DMS53 treated with DMSO at 0.1 percent for 48 hours (cell line): ENCODE measurements around the gene KCNN3.

Experiments
- DNase-seq: peaks from one replicate; lab custom pipeline; 2025; ENCODE audit not compliant: unreplicated experiment; lab: John Stamatoyannopoulos, UW

The KCNN3 gene

DNA sequence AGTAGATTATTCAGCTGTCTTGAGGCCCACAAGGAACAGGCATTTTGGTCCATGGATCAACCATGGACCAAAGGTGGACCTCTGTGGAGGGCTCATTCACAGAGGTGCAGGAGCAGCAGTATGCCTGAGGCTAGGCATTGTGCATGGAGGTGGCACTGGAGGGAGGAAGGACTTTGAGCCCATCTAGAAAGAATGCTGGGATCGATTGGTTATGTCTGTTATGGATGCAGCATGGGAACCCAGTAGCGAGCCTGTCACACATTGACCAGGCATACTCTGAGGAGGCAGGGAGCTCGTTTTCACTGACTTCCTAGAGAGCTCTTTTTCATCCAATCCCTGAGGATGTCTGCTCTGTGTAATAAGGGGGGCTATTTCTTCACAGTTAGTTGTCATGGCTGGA lies 75.5 kb downstream of the KCNN3 start:
- no peak for DNase-seq

DNA sequence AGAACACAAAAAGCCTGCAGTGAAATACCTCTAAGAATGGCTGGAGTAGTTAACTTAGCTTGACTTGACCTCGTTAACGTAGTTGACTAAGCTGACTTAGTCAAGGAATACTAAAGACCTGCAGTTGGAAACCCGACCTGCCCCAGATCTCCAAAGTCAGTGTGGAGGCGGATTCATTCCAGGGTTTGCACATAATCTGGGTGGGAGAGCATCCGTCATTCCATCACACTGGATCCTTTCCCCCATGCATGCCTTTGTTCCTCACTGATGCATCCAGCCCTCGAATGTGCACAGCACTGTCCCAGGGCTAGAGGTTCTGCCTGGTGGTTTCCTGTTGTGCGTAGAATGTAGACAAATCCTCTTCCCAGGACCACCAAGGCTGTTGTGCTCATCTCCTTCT lies 76.4 kb downstream of the KCNN3 start:
- no peak for DNase-seq

DNA sequence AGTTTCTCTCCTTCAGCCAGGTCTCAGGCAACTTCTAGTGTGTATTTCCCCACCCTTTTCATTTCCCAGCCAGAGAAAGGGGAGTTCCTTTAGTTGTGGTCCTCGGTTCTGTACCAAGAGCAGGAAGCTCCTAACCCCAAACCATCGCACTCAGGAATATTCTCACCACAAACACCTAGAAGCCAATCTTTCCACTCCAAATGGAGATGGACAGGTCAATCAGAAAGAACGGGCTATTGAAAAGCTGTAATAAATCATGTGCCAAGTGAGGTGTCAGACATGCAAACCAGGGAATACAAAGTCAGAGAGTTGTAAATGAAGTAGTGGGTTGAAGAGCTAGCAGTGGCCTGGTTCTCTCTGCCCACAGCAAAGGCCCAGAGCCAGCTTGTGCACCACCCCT lies 77.2 kb downstream of the KCNN3 start:
- DNase-seq: no peak

DNA sequence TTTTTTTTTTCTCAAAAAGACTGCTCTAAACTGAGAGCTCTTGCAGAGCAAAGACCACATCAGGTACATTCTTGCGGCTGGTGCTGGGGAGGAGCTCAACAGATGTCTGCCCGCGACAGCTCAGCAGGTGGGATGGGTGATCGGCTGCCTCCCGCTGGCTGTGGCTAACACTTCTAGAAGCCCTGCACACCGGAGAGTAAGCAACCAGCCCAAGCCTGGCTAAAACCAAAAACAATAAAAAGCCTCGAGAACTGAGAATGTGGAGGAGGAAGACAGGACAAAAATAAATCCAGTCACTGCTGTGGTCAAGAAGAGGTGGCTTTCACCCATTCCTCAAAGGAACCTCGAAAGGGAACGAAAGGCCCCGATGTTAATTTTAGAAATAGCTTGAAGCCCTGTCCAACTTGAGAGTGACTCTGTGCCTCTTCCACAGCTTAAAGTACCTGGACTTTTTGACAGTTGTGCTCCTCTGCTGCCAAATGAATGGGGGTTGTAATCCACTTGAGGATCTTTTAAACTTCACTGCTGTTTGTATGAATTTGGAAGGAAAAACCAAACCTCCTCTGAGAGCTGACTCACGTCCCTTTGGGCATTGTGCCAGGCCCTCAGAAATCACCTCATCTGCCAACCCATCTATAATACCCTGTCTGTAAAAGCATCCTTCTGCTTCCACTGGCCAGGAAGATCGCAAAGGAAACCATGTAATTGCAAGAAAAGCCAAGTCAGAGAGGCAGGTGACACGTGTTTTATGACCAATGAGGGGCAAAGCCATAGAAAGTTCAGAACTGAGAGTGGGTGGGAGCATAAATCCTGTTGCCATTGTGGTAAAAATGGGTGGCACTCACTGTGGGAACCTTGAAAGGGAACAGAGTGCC lies 78.6 kb downstream of the KCNN3 start:
- no peak for DNase-seq

DNA sequence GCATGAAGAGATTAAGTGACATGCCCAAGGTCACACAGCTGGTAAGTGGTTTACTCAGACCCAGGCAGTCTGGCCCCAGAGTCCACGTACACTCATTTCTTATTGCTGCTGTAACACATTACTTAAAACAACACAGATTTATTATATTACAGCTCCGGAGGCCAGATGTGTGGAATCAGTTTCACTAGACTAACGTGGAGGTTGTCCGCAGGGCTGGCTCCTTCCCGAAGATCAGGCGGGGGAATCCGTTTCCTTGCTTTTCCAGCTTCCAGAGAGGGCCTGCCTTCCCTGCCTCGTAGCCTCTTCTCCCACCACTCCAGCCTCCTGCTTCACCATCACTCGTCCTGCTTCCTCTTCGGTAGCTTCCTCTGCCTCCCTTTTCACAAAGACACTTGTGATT lies 81.2 kb downstream of the KCNN3 start:
- no peak for DNase-seq

DNA sequence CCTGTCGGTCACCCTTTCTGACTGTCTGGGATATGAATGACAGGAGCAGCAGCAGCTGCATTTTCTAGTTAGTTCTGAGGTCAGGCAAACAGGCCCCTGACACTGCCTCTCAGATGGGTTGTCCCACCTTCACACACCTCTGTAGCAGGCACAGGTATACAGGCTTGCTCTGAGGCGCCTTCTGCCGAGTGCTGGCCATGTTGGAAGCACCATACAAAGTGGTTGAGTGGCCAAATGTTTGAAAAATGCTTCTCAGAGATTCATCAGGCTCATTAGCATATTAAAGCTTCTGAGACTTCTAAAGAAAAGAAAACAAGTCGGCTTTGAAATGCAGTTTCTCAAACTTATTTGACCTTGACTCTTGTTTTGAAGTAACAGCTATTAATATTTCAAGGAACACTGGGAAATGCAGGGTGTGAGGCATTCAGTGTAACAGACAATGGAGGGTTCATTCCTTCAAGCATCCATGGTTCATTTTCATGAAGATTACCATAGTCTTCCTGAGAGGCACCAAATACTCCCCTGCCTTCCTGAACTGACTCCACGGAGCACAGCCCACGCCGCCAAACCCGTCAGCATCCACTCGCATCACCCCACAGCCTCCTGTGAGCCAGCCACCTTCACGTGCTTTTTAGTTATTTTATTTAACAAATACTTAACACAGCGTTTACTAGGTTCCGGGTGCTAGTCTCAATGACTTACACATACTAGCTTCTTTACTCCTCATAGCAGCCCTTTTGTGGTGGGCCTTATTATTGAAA lies 81.8 kb downstream of the KCNN3 start:
- DNase-seq: no peak

DNA sequence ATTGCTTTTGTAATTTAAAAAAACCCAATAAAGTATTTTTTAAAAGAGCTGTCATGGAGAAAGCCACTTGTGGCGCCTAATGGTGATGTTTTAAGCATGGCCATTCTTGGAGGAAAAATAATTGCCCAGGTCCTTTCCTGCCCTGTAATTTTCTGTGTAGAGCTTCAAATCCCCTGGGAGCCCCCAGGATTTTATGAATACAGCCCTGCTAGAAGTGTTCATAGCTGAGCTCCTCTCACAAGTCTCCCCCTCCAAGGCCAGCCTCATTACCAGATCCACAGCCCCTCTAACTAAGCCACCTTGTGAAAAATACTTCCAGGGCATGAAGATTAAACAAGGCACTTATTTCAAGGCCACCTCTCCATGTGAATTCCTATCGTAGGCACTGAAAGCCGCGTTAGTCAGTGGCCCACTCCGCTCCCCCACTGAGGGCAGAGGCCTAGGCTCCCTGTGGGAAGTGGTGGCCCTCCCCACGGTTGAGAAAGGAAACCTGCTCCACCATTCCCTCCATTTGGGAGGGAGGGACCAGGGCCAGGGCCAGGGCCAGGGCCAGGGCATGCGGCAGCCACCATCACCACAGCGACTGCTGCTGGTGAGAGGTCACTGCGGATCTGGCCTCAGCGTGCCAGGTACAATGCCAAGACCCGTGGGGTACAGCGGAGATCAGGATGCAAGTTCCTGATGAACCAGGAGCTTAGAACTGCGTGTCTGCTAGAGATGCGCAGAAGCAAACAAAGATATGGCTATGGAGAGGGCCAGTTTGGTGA lies 83.1 kb downstream of the KCNN3 start:
- DNase-seq: no peak

DNA sequence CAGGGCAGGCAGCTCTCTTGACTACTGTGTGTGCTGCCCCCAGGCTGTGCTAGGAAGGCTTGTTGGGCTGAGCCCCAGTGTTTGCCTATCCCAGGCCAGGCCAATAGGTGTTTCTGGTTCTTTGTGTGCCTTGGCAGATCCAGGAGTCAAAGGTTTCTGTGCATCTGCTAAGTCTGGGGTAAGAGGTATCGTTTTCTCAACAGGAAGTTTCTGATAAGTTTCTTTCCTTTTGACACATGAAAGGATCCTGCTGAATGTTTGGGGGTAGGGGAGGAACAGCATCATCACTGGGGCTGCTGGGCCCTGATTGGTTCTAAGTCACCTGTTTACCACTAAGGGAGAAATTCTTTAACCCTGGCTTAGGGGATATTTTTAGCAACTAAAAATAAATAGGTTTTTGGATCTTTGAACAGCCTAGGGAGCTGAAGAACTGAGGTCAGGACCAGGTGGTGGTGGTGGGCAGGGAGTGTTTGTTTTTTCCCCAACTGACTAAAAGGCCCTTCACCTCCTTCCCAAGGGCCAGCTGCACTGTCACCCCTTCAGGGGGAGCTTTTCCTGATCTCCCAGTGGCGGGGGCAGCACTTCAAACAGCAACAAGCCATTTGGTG lies 85.1 kb downstream of the KCNN3 start:
- DNase-seq: no peak

DNA sequence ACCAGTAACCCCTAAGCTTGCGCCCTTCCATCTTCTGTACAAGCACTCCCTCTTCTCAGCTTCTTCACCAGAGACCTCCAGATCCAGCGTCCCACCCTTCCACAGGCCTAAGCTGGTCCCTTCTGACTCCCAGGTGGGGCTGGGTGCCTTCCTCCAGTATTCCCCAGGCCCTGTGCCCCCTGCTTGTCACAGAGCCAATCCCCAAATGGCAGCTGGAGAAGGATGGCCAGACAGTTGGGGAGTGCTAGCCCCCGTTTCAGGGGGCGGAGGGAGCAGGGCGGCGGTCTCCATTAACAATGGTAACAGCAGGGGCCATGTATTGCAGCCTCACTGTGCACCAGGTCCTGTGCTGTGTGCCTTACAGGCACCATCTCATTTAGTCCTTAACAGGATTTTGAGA lies 85.7 kb downstream of the KCNN3 start:
- no peak for DNase-seq

DNA sequence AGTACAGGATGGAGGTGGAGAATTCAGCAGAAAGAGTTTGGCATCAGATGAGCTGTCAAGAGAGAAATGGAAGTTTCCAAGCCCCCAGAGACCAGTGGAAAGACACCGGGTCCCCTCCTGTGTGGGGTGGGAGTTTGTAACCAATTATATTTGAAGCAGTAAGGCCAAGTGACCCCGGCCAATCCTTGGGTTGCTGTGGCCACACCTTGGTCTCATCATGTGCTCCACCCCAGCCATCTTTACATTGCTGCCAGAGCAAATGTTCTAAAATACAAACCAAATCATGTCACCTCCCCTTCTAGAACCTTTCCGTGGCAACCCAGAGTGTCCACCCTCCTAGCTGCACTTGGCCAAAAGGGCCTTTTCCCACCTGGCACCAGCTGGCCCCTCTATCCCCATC lies 86.1 kb downstream of the KCNN3 start:
- no peak for DNase-seq

DNA sequence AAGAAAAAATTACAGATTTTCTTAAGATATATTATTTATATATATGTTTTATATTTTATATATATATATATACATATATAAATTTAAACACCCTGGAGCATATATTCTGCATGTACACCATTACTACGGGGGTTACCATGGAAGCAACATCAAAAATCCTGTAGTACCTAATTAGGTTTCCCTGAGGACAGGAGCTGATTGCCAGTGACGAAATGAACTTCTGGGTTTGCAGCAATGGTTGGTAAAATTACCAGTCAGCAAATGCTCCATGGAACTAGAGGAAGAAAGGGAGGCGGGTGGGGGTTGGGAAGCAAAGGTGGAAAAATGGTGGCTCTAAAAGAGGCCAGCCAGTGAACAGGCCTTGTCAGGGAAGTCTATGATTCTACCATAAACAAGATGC lies 89.5 kb downstream of the KCNN3 start:
- no peak for DNase-seq

DNA sequence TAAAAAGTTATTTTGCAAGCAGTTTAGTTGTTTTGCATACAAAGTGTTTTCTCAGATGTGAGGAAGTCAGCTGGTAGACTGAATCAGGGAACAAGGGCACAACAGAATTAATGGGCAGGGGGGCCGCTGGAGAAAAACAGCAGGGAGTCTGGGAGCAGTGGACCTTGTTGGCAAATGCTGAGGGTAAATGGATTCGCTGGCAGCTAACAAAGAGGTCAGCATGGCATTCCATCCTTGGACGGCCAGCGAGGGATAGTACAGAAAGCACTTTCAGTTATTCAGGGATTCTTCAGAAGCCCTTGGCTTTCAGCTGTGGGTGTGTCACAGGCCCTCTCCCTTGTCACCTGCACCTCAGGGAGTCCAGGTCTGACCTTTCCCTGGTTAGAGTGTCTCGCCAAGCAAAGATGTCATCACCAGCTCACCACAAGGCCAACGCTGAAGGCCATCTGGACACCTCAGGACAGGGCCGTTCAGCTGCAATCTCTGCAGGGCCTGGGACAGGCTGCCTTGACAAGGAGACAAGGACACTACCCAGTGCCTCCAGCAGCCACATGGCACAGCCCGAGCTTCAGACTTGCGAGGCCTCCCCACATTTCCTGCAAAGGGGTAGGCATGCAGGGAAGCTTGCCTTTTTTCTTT lies 90.4 kb downstream of the KCNN3 start:
- no peak for DNase-seq

DNA sequence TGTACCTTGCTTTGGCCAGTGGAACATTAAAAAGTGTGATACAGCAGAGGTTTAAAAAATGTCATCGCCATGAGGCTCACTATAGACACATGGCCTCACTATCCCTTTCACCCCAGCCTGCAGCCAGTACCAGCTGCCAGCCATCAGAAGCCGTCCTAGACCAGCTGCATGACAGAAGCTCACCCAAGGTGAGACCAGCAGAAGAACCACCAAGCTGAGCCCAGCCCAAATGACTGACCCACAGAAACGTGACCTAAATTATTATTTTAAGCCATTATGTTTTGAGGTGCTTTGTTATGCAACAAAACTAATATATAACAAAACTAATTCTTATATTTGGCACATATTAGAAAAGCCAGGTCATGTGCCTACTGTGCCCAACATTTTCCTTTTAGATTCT lies 91.1 kb downstream of the KCNN3 start:
- DNase-seq: no peak

DNA sequence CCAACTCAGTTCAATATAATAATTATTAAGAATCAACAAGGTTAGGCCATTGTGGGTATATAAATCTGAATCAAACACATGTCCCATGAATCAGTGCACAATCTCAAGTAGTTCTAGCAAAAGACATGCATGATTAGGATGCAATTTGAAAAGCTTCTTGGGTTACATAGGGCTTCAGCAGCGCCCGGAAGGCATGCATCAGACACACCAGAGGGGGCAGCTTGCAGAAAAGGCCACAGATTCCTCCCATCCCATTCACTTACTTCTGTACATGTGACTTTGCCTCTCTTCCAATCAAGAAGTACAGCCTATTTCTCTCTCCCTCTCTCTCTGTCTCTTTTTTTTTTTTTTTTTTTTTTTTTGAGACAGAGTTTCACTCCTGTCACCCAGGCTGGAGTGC lies 91.8 kb downstream of the KCNN3 start:
- no peak for DNase-seq

DNA sequence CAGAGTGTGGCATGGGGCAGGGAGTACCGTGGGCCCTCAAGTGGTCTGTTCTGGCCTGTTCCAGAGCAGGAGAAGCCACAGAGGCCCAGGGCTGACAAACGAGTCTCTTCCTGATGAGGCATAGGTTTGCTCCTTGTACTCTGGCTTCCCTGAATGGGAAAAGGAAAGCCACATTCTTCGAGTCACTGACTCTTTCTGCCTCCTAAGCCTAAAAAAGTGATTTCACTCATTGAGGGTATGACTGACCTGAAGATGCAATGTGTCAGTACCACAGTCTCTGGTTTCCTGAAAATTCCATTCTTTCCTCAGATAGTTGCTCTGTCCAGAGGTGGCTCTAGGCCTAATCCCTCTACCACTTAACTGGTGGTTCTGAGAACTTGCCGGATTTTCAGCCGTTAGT lies 92.3 kb downstream of the KCNN3 start:
- no peak for DNase-seq

DNA sequence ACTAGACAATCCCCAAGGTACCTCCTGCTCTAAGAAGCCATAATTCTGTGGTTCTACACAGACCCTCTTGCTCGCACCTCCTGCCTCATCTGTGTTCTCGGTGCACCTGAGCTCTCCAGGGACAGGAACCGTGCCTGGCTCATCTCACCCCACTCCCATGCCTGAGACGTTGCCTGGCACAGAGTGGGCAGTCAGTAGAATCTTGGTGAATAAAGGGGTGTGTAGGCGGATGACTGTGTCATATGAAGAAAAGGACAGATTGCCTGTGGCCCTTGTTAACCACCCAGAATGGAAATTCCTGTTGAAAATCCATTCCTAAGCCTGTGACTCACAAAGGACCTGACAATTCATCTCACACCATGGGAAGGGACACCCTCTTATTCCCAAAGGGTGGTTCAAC lies 92.9 kb downstream of the KCNN3 start:
- DNase-seq: no peak

DNA sequence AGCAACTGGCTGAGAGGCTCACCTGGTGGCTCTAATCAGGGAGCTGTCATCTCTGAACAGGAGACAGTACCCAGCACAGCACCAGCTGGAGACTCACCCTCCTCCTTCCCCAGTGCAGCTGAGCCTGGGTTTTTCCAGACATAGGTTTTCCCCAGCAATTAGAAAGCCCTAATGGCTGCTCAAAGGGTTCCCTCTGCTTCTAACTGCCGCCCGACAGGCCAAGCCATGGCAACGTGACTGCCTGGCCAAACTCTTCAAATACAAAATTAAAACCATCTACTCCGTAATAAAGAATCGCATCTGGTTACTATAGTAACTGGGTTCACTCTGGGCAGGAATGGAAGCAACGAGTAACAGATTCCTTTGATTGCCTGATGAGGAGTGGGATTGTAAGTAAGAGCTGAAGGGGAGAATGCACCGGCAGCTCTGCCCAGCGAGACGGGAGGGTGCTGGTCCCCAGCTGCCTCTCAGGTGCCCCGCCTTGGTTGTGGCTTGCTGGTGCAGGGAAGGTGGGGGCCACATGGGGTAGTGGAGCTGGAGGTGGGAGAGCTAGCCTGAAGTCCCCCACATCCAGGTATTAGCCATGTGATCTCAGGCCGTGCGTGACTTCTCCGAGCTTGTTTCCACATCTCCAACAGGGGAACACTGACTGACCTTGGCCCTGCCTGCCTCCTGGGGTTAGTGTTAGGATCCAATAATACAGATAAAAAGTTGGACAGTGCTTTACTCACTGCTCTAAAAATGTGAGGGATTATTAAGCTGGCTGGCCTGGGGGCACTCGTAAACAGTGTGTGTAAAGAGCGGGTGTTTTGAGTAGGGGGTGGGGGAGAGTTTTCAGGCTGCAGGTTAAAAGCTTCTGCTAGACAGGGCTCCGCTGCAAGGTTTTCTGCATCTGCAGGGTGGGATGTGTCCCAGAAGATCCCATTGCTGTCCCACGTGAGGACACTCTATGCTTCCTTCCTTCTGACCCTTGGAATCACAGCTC lies 94.2 kb downstream of the KCNN3 start:
- no peak for DNase-seq

DNA sequence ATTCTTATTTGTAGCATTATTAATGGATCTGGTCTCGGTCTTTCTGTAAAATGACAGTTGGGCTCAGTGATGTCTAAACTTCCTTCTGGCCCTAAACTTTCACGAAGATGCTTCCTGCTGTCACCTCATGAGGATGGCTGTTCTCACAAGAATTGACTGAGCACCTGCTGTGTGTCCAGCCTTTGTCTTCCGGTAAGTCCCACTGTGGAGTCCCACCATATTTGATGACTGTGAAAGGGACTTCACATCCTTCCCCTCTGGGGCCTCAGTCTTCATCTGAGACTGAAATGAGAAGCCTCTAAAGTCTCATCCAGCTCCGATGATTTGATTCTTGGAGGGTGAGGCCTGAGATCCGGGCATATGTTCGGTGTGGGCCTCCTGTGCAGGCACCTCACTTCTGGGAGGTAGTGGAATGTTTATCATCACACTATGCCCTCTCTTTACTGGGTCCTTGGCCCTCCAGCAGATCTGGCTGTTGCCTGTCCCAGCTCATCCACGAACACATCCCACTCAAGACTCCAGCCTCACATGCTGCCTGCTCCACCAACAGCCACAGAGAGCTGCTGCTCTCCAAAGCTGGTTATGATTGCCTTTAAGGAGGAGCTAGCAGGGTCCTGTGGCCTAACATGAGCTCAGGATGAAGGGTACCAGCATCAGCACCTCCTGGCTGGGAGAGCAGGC lies 95.8 kb downstream of the KCNN3 start:
- DNase-seq: no peak

DNA sequence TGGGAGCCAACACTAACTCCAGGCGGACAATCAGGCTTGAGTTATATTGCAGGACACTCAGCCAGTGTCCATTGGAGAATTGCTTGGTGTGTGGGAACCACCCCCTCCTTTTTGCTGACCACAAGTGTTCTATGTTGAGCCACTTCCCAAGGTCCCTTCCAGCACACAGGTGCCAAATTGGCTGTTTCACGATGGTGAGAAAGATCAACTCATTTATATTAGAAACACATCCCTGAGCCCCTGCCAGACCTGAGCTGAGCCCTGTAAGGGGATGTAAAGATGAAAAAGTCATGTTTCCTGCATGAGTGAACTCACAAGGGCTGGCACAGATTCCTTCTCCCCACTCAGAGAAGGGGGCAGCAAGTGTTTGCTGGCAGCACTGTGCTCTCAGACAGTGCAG lies 96.5 kb downstream of the KCNN3 start:
- no peak for DNase-seq
